Amygdala (tissue), 56 donors: Measurements from ENCODE around the gene TBC1D21.

ENCODE experiments used
- DNase-seq, 56 donors: peaks; one replicate each; lab custom pipeline; 2025; lab: John Stamatoyannopoulos, UW

The TBC1D21 gene

GRCh38 chr15:73907035-73907408 is 33.7 kb downstream of the TBC1D21 start:
- DNase-seq, result no peak

- peak in 52 of 56 donors; percentile 17 to 87 (median 49) for DNase-seq
These were observed 34.9 kb downstream of the TBC1D21 start for GRCh38 chr15:73908030-73908821.

- no peak for DNase-seq
These were observed 35.4 kb downstream of the TBC1D21 start for GRCh38 chr15:73908822-73909122.

- DNase-seq, result no peak
These were observed 36.3 kb downstream of the TBC1D21 start for GRCh38 chr15:73909651-73910050.

- DNase-seq, result no peak
These were observed 37.3 kb downstream of the TBC1D21 start for GRCh38 chr15:73910522-73911303.

- no peak for DNase-seq
These were observed 38.7 kb downstream of the TBC1D21 start for GRCh38 chr15:73912030-73912596.

GRCh38 chr15:73914145-73914544 is 40.8 kb downstream of the TBC1D21 start:
- DNase-seq, result no peak

- DNase-seq, result no peak
These were observed 41.7 kb downstream of the TBC1D21 start for GRCh38 chr15:73915082-73915481.

GRCh38 chr15:73918784-73919183 is 45.4 kb downstream of the TBC1D21 start:
- DNase-seq, result no peak

- no peak for DNase-seq
These were observed 46.3 kb downstream of the TBC1D21 start for GRCh38 chr15:73919706-73920105.

- no peak for DNase-seq
These were observed 48.0 kb downstream of the TBC1D21 start for GRCh38 chr15:73921254-73921925.

- DNase-seq, result no peak
These were observed 49.1 kb downstream of the TBC1D21 start for GRCh38 chr15:73922186-73923151.

GRCh38 chr15:73923156-73923487 is 49.8 kb downstream of the TBC1D21 start:
- DNase-seq, result no peak

- DNase-seq, result no peak
These were observed 50.3 kb downstream of the TBC1D21 start for GRCh38 chr15:73923488-73924164.

GRCh38 chr15:73924171-73924921 is 51.0 kb downstream of the TBC1D21 start:
- DNase-seq, result peak in 9 of 56 donors; percentile 7 to 43 (median 27)

- no peak for DNase-seq
These were observed 52.5 kb downstream of the TBC1D21 start for GRCh38 chr15:73925848-73926218.

GRCh38 chr15:73926219-73927002 is 53.0 kb downstream of the TBC1D21 start, which contains the start of gene LOXL1:
TSS of gene LOXL1 (plus strand) at chr15:73926462. CDS start at chr15:73926784, 322 bp downstream.
- DNase-seq, result peak in 27 of 56 donors; percentile 4 to 67 (median 41)

GRCh38 chr15:73927003-73927475 is 53.7 kb downstream of the TBC1D21 start:
- DNase-seq, result peak in 4 of 56 donors; percentile 8 to 38 (median 28)
